Activated T-cell treated with anti-CD3 and anti-CD28 coated beads for 1 hour (primary cell): Measurements from ENCODE around the gene PAQR4.
"Not testable (repeated sequence)": the region's sequence is repeated elsewhere in the genome, so short reads cannot be mapped to it uniquely, and the experiment has no call there.

Experiments
- DNase-seq: peaks from one replicate; pipeline ENCODE4 v3.0.0-alpha.2; 2020; ENCODE audit warnings: low read depth

The PAQR4 gene

GRCh38 chr16:2968738-2969544, at the start of gene PAQR4:
TSS of gene PAQR4 (plus strand) at chr16:2969348. CDS start at chr16:2969675, 327 bp downstream.
- DNase-seq = peak; percentile 65

GRCh38 chr16:2919511-2920255, 49.5 kb upstream of the PAQR4 start:
- DNase-seq = peak; percentile 35

GRCh38 chr16:2923481-2923880, 45.7 kb upstream of the PAQR4 start:
- no peak for DNase-seq

- no peak for DNase-seq
Measured at GRCh38 chr16:2924901-2925755, 44.0 kb upstream of the PAQR4 start.

GRCh38 chr16:2925951-2926649, 43.0 kb upstream of the PAQR4 start:
- no peak for DNase-seq

GRCh38 chr16:2926650-2926999, 42.5 kb upstream of the PAQR4 start:
- no peak for DNase-seq

- peak; percentile 81 for DNase-seq
Measured at GRCh38 chr16:2927010-2927646, 42.0 kb upstream of the PAQR4 start.

- DNase-seq = not testable (repeated sequence)
Measured at GRCh38 chr16:2928151-2928550, 41.0 kb upstream of the PAQR4 start.

- no peak for DNase-seq
Measured at GRCh38 chr16:2928796-2929195, 40.4 kb upstream of the PAQR4 start.

- DNase-seq = no peak
Measured at GRCh38 chr16:2929693-2930092, 39.5 kb upstream of the PAQR4 start.

GRCh38 chr16:2930236-2930635, 38.9 kb upstream of the PAQR4 start:
- no peak for DNase-seq

- DNase-seq = not testable (repeated sequence)
Measured at GRCh38 chr16:2931231-2931914, 37.8 kb upstream of the PAQR4 start.

- no peak for DNase-seq
Measured at GRCh38 chr16:2933136-2933535, 36.0 kb upstream of the PAQR4 start.

- DNase-seq = no peak
Measured at GRCh38 chr16:2933701-2934100, 35.4 kb upstream of the PAQR4 start.

- DNase-seq = no peak
Measured at GRCh38 chr16:2934450-2934849, 34.7 kb upstream of the PAQR4 start.

- no peak for DNase-seq
Measured at GRCh38 chr16:2936436-2937011, 32.6 kb upstream of the PAQR4 start.

- no peak for DNase-seq
Measured at GRCh38 chr16:2937170-2937569, 32.0 kb upstream of the PAQR4 start.

- DNase-seq = no peak
Measured at GRCh38 chr16:2938206-2938605, 30.9 kb upstream of the PAQR4 start.

- no peak for DNase-seq
Measured at GRCh38 chr16:2939968-2940367, 29.2 kb upstream of the PAQR4 start.

GRCh38 chr16:2942045-2942444, 27.1 kb upstream of the PAQR4 start:
- no peak for DNase-seq
